Measurements from ENCODE around the gene ABCC4.

ABCC4 gene

DNA sequence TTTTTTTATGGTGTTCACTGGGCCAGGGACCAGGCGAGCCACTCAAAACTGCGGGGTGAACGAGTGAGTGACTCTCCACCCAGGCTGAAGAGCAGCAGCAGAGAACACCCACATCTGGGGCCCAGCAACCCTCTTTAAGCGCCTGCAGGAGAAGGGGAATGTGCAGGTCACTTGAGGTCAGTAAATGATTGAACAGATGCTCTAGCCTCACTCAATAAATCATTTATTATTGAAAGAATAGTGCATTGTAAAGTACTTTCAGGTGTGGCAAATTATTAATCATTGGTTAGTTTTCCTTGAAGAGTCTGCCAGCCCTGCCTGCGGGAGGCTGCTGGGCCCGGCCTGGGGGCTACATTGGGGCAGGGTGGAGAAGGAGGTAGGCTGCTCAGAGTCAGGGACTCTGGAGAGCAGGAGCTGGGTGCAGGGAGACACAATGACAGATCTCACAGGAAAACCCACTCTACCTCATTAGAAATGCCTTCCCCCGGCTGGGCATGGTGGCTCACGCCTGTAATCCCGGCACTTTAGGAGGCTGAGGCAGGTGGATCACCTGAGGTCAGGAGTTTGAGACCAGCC, 42.5 kb downstream of the ABCC4 start:
- no peak overlapping the region for H3K27ac ChIP-seq
- H3K9me3 ChIP-seq: no peaks in the 10 kb centered on the region
- intact Hi-C loops (cut with DNase I; ENCODE audit: low total_unique reads): no loop called here

DNA sequence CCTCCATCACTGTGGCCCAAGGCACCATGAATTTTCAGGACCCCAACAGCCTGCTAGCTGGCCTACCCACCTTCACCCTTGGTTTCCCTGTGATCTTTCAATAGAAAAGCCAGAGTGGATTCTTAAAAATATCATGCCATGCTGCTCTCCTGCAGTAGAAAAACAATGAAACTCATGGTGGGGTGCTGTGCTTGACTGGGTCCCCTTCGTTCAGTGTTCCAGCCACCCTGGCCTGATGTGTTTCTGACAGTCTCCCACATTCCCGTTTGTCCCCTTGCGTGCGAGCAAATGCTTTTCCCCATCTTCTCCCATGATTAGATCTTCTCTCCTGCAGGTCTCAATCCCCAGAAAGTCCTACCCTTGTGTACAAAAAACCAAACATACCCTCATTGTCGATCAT, 43.2 kb downstream of the ABCC4 start:
- Histone ChIP-seq H3K4me3 (no peak overlapping the region), H3K27me3 (no peaks in the 10 kb centered on the region), H3K9me3 (no peaks in the 10 kb centered on the region), H3K4me1 (no peaks in the 10 kb centered on the region), H3K36me3 (no peaks in the 10 kb centered on the region), H3K27ac (no peak overlapping the region)
- intact Hi-C loops (cut with DNase I; ENCODE audit: low total_unique reads): no loop called here
- TF ChIP-seq CTCF (IDR thresholded peaks at IDR 0.05): no peak
- no peak for DNase-seq

More for the DNA sequence above, 42.5 kb downstream of the ABCC4 start:
- Histone ChIP-seq H3K4me1 (no peaks in the 10 kb centered on the region), H3K4me3 (no peak overlapping the region), H3K27me3 (no peaks in the 10 kb centered on the region), H3K36me3 (no peaks in the 10 kb centered on the region)
- DNase-seq: no peak
- TF ChIP-seq CTCF (IDR thresholded peaks at IDR 0.05): no peak

DNA sequence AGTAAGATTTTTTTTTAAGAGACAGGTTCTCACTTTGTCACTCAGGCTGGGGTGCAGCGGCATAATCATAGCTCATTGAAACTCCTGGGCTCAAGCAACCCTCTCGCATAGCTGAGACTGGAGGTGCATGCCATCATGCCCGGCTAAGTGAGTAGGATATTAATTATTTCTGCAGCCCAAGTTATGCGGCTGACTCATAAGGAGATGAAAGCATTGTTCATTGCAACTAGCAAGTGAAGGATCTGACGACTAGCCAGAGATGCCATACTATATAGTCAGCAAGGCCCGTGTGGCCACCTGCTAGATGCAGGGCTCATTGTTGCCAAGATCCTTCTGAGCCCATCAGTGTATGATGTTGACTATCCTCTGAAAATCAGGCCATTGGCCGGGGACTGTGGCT, 45.2 kb downstream of the ABCC4 start:
- no peaks in the 10 kb centered on the region for H3K9me3 ChIP-seq
- no peaks in the 10 kb centered on the region for H3K27me3 ChIP-seq
- intact Hi-C loops (cut with DNase I; ENCODE audit: low total_unique reads): no loop called here
- H3K4me1 ChIP-seq: no peaks in the 10 kb centered on the region
- H3K36me3 ChIP-seq: no peaks in the 10 kb centered on the region
- no peak overlapping the region for H3K4me3 ChIP-seq
- no peak overlapping the region for H3K27ac ChIP-seq
- no peak for TF ChIP-seq CTCF (IDR thresholded peaks at IDR 0.05)
- no peak for DNase-seq

DNA sequence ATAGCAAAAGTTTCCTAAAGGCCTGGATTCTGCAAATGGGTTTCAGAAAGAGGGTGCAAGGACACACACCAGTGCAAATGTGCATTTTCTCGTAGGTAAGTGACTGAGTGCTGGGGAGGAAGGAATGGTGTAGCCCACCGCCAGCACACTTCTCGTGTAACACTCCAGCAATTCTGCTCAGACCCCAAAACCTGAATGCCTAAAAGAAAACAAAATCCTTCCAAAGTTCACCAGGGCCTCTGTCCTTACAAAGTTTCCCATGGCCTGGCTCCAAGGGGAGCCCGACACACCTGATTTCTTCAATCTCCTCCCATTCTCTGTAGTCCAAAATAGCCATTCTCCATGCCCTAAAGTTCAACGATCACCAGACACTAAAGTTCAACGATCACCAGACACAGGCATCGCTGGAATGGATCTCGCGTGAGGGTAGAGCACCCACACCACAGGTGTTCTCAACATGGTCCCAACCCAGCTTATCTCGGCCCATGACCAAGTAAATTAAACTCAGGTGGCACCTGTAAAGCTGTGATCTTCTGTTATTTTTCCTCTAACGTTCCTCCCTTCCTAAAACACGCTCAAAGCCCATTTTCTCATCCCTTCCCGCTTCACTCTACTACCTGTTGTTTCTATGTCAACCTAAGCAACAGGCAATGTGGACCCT, 46.0 kb downstream of the ABCC4 start:
- no peak for TF ChIP-seq CTCF (IDR thresholded peaks at IDR 0.05)

GRCh38 chr13:95254339-95254738, 46.9 kb downstream of the ABCC4 start:
- H3K36me3 ChIP-seq: no peaks in the 10 kb centered on the region
- no peak for DNase-seq
- TF ChIP-seq CTCF (IDR thresholded peaks at IDR 0.05): no peak
- no peak overlapping the region for H3K27ac ChIP-seq
- intact Hi-C loops (cut with DNase I; ENCODE audit: low total_unique reads): no loop called here
- H3K9me3 ChIP-seq: no peaks in the 10 kb centered on the region
- no peaks in the 10 kb centered on the region for H3K27me3 ChIP-seq
- H3K4me3 ChIP-seq: no peak overlapping the region
- H3K4me1 ChIP-seq: no peaks in the 10 kb centered on the region

More for the DNA sequence above, 46.0 kb downstream of the ABCC4 start:
- H3K4me3 ChIP-seq: no peak overlapping the region
- intact Hi-C loops (cut with DNase I; ENCODE audit: low total_unique reads): no loop called here
- H3K9me3 ChIP-seq: no peaks in the 10 kb centered on the region
- no peak overlapping the region for H3K27ac ChIP-seq
- no peaks in the 10 kb centered on the region for H3K36me3 ChIP-seq
- H3K27me3 ChIP-seq: no peaks in the 10 kb centered on the region
- no peak for DNase-seq
- no peaks in the 10 kb centered on the region for H3K4me1 ChIP-seq

All from tibial artery (tissue), 4 donors.